ENCODE results near the gene HCAR2.
"Not testable (repeated sequence)": the region's sequence is repeated elsewhere in the genome, so short reads cannot be mapped to it uniquely, and the experiment has no call there.

HCAR2 gene

GRCh38 chr12:122702890-122703611 lies at the start of gene HCAR2:
Gene HCAR2 (minus strand): TSS chr12:122703357. CDS start chr12:122703283, 74 bp downstream.
- DNase-seq (ENCODE audit: low read depth in 2 of 2) = not testable (repeated sequence)

GRCh38 chr12:122752464-122753318 lies 49.5 kb upstream of the HCAR2 start, which contains the start of gene DENR:
Gene DENR (plus strand): TSS chr12:122752824. CDS start chr12:122753702, 878 bp downstream.
- peak; percentile 90 to 91 for DNase-seq (ENCODE audit: low read depth in 2 of 2)

- DNase-seq (ENCODE audit: low read depth in 2 of 2) = not testable (repeated sequence)
These were observed 47.8 kb upstream of the HCAR2 start for GRCh38 chr12:122750781-122751515.

DNA sequence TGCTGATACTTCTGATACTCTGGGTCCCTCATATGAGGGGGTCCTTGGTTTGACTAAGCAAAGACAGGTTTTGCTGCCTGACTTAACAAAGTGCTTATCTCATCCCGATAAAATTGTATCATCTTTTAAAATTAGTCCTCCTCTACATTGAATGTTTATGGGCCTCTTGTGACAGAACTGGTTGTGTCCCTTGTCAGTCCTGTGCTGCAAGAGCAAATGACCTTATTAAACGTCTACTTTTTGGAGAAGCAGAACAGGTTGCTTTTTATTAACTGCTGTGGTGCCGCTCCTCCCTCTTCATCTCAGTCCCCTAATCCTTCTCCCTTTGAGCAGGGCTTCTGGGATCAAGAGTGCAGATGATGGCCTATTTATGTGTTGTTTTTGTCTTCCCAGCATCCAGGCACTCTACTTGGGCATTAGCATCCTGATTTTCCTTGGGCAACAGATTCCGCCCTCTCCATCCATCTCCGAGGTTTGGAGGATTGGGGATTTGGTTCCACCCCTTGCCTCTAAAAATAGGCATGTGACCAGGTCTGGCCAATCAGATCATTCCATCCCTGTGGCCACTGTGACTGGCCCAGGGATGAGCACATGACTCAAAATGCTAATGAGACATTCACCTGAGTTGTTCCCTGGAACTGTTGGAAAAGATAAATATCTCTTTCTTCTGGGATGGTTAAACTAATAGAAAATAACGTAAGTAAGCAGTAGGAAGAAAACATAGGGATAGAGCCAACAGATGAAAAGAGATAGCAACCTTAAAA lies 46.6 kb upstream of the HCAR2 start:
- no peak for DNase-seq (ENCODE audit: low read depth in 2 of 2)

DNA sequence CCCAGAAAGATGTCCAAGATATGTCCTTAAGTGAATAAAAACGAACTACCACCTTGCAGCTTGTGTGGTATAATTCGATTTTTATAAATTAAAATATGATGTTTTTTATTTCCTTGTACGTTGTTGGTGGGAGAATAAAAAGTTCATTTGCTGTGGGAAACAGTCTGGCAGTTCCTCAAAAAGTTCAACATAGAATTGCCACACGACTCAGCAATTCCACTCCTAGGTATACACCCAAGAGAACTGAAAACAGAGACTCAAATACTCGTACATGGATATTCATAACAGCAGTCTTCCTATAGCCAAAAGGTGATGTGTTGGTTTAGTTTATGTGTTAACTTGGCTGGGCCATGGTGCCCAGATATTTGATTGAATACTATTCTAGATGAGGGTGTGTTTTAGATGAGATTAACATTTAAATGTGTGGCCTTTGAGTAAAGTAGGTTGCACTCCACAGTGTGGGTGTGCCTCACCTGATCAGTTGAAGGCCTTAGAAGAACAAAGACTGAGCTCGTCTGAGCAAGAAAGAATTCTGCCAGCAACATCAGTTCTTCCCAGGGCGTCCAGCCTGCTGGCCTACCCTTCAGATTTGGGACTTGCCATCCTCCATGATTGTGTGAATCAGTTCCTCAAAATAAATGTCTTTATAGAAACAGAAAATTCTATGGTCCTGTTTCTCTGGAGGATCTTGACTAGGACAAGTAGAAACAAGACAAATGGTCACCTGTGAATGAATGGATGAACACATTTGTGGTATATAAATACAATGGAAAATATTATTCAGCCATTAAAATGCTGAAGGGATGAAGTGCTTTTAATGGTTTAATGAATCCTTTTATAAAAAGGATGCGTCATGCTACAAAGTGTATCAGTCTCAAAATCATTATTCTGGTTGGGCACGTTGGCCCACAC lies 44.3 kb upstream of the HCAR2 start:
- no peak for DNase-seq (ENCODE audit: low read depth in 2 of 2)

- no peak for DNase-seq (ENCODE audit: low read depth in 2 of 2)
These were observed 40.9 kb upstream of the HCAR2 start for GRCh38 chr12:122743895-122744525.

DNA sequence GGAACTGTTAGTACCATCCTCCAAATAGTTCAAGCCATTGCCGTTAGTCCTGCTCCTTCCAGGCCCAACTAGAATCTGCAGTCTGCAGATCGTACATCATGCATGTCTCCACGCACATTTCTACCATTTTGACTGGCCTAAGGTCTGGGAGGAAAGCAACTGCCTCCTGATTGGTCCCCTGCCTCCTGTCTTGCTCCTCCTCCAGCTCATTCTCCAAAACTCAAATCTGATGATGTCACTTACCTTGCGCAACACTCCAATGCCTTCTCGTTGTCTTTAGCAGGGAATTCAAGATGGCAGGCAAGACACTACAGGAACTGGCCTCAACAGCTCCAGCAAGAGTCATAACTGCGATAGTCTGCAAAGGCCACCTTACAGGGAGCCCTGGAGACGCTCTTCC lies 37.2 kb upstream of the HCAR2 start:
- no peak for DNase-seq (ENCODE audit: low read depth in 2 of 2)

GRCh38 chr12:122738571-122738970 lies 35.4 kb upstream of the HCAR2 start:
- DNase-seq (ENCODE audit: low read depth in 2 of 2) = no peak

DNA sequence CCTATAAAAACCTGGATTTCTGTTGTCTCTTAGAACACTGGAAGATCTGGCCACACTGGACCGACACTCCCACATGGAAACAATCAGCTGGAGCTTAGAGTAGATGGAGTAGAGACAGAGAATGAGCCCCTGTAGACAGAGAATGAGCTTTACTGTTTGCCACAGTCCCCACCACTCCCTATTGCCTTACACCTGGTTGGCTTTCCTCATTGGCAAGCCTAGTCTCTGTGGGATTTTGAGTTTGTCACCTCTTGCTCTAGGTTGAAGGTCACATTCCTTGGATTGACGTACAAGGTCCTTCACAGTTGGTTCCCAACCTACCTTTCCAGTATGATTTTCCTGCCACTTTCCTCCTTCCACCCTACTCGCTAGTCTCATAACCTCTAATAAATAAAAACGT lies 29.5 kb upstream of the HCAR2 start:
- DNase-seq (ENCODE audit: low read depth in 2 of 2) = no peak

DNA sequence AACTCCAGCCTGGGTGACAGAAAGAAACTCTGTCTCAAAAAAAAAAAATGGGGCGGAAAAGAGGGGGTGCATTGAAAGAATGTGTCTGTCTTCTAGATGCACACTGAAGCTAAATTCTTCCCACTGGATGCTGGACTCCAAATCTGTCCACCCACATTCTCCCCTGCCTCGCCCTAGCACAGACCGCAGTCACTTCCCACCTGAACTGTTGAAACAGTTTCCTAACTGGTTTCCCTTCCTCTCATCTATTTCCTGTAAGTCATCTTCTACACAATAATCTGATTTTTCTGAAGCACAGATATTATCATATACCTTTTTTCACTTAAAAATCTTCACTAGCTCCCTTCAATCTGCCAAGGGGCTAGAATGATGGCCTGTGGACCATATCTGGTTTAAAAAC lies 29.0 kb upstream of the HCAR2 start:
- DNase-seq (ENCODE audit: low read depth in 2 of 2) = no peak

DNA sequence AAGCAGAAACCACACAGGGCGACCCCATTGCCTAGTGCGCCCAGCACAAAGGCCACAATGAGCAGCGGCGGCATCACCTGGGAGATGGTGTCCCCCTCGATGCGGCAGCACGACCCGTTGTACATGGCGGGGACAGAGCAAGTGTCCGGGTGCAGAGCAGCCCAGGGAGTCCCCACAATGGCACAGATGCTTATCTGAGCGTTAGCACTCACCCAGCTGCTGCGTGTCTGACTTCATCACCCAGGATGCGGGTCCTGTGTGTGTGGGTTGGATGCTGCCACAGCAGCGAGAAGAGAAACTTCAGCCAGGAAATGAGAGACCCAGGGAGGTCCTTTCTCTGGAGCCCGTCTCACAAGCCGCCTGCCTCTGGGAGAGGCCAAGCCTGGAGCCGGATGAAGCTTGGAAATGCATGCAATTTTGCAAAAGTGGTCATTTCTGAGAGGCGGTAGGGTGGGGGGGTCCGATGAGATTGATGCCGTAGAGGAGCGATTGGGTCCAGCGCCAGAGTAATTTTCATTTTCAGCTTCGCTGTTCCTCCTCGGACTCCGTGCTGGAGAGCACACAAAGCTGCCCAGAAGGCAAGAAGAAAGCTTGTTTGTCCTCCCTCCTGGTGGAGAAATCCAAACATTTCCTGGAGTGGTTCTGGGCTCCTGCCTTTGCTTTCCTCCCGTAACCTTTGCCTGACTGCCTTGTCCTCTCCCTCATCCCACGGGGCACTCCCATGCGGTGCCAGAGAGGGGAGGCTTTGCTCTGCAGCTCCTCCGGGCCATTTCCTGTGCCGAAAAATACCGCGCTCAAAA lies 27.3 kb upstream of the HCAR2 start, which contains the start of gene HCAR1:
TSS of gene HCAR1 (minus strand) at position 630 of the 800 bp plus-strand sequence. CDS start at position 125, 505 bp downstream.
- no peak for DNase-seq (ENCODE audit: low read depth in 2 of 2)

- no peak for DNase-seq (ENCODE audit: low read depth in 2 of 2)
These were observed 26.5 kb upstream of the HCAR2 start for GRCh38 chr12:122729583-122730214.

DNA sequence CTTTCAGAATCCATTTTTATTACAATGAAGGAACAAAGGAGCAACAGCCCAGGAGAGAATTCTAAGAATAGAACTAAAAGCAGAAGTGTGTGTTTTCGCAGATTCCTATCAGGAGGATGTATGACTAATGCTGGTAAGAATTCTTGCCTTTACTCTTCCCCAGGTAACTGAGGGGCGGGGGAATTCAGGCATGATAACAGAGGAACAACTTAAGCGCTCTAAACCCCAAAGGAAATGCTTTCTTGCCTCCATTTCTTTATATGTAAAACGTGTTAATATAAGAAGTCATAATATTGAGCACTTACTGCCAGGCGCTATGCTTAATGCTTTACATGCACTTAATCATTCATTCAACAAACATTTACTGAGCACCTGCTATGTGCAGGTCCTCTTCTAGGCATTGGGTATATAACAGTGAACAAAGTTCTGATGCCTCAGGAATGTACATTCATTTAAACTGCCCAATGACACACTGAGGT lies 23.0 kb upstream of the HCAR2 start:
- DNase-seq (ENCODE audit: low read depth in 2 of 2) = no peak

DNA sequence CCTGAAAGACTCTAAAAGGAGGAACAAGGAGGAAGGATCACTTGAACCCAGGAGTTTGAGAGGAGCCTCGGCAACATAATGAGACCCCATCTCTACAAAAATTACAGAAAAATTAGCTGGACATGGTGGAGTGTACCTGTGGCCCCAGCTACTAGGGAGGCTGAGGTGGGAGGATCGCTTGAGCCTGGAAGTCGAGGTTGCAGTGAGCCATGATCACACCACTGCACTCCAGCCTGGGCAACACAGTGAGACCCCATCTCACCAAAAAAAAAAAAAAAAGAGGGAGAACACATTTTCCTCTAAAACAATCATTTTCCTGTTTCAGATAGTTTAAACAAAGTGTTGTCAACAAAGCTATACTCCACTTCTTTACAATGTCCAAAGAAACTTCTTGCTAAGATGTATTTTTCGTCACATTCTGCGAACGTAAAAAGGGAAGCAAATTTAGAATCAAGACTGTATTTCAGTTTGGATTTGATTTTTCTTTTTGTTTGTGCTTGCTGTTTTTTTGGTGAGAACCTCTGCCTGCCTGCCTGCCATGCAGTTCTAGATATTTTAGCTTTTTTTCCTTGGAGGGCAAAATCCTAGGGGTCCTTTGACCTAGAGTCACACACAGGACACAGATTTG lies 22.4 kb upstream of the HCAR2 start:
- no peak for DNase-seq (ENCODE audit: low read depth in 2 of 2)

DNA sequence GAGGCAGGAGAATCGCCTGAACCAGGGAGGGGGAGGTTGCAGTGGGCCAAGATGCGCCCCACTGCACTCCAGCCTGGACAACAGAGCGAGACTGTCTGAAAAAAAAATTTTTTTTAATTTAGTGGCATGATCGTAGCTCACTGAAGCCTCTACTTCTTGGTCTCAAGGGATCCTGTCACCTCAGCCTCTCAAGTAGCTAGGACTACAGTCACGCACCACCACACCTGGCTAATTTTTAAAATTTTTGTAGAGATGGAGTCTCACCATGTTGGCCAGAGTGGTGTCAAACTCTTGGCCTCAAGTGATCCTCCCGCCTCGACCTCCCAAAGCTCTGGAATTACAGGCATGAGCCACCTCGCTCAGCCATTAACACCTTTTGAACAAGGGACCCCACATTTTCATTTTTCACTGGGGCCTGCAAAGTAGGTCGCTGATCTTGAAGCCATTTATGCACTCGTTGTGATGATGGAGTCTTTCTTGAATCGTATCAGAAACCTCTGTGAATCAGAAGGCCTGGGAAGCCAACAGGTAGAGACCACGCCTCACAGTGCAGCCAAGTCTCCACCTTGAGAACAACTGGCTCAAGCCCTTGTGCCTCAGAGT lies 21.6 kb upstream of the HCAR2 start:
- DNase-seq (ENCODE audit: low read depth in 2 of 2) = no peak

GRCh38 chr12:122722387-122722786 lies 19.2 kb upstream of the HCAR2 start:
- DNase-seq (ENCODE audit: low read depth in 2 of 2) = no peak

GRCh38 chr12:122721057-122721545 lies 17.9 kb upstream of the HCAR2 start:
- no peak for DNase-seq (ENCODE audit: low read depth in 2 of 2)

Data from fibroblast of skin of left quadriceps (primary cell).